Measurements from ENCODE around the gene NRF1.

GRCh38 chr7:129790136-129790535 lies 178.6 kb downstream of the NRF1 start:
- TF ChIP-seq EZH2 (IDR thresholded peaks at IDR 0.05; ENCODE audit: low read depth, low read length, severe bottlenecking) (no peak), USF2 (IDR thresholded peaks at IDR 0.05; ENCODE audit: low read length) (no peak), SP2 (IDR thresholded peaks at IDR 0.05; ENCODE audit: low read length) (no peak), SRF (IDR thresholded peaks at IDR 0.05; ENCODE audit: low read depth, low read length) (no peak), BACH1 (IDR thresholded peaks at IDR 0.05; ENCODE audit: low read length) (no peak), CTCF (IDR thresholded peaks at IDR 0.05; ENCODE audit: control extremely low read depth in 1 of 3, insufficient read depth in 1 of 3, low read depth in 1 of 3, low read length in 3 of 3) (no peak), POLR2AphosphoS5 (IDR thresholded peaks at IDR 0.05; ENCODE audit: low read depth, low read length) (no peak), ATF2 (IDR thresholded peaks at IDR 0.05; ENCODE audit: low read length) (no peak), POLR2A (IDR thresholded peaks at IDR 0.05; ENCODE audit: control extremely low read depth in 1 of 2, low read depth in 2 of 2, low read length in 2 of 2) (no peak), KDM1A (IDR thresholded peaks at IDR 0.05; ENCODE audit: borderline replicate concordance, low read length) (no peak), CHD2 (IDR thresholded peaks at IDR 0.05; ENCODE audit: low read length) (no peak), ZNF274 (IDR thresholded peaks at IDR 0.05; ENCODE audit: borderline replicate concordance, extremely low read depth, low read length) (no peak)
